ENCODE results near the gene LPP. TPM values are rescaled to one million over a fixed set of nuclear protein-coding genes. Genes with fewer than 3 reads are reported as not detected.

The LPP gene
- total and polyA plus RNA-seq, 4 donors: 11.1 to 219 (median 66.5) TPM

- no peak overlapping the region for H3K27ac ChIP-seq (ENCODE audit: low read depth in 1 of 2, low read length in 1 of 2)
- no peaks in the 10 kb centered on the region for H3K36me3 ChIP-seq (ENCODE audit: control insufficient read depth in 4 of 4, insufficient read depth in 4 of 4, low read length in 4 of 4)
- 94 to 95% methylated on average over 1 of the region's 1 CpG for WGBS, 2 donors
- H3K4me1 ChIP-seq (ENCODE audit: control insufficient read depth in 5 of 5, insufficient read depth in 5 of 5, low read length in 5 of 5): peaks cover 0 to 16% (median 0%) of the 10 kb centered on the region in 5 donors
- H3K9ac ChIP-seq (ENCODE audit: insufficient read depth in 1 of 2, low read length in 2 of 2): no peak overlapping the region
- H3K4me3 ChIP-seq: no peak overlapping the region
- TF ChIP-seq CTCF (IDR thresholded peaks at IDR 0.05; ENCODE audit: control extremely low read depth, extremely low read depth): no peak
- no peaks in the 10 kb centered on the region for H3K9me3 ChIP-seq (ENCODE audit: control insufficient read depth in 4 of 4, insufficient read depth in 3 of 4, low read length in 3 of 4)
- DNase-seq (no peak), ATAC-seq (ENCODE audit: insufficient read depth, low FRiP score) (no peak)
- no peaks in the 10 kb centered on the region for H3K27me3 ChIP-seq (ENCODE audit: control insufficient read depth in 3 of 3, insufficient read depth in 3 of 3, low read length in 2 of 3)
Observed at GRCh38 chr3:188534633-188535032, 380.7 kb downstream of the LPP start.

- TF ChIP-seq CTCF (IDR thresholded peaks at IDR 0.05; ENCODE audit: control extremely low read depth, extremely low read depth): no peak
Observed at GRCh38 chr3:188537606-188538005, 383.6 kb downstream of the LPP start.

GRCh38 chr3:188539037-188539436 lies 385.1 kb downstream of the LPP start:
- WGBS, 2 donors: 97 to 98% methylated on average over 3 of the region's 3 CpGs
- Histone ChIP-seq H3K27ac (ENCODE audit: low read depth in 1 of 2, low read length in 1 of 2) (no peak overlapping the region), H3K4me1 (ENCODE audit: control insufficient read depth in 5 of 5, insufficient read depth in 5 of 5, low read length in 5 of 5) (peaks cover 0 to 8% (median 0%) of the 10 kb centered on the region in 5 donors), H3K9ac (ENCODE audit: insufficient read depth in 1 of 2, low read length in 2 of 2) (no peak overlapping the region), H3K4me3 (no peak overlapping the region), H3K36me3 (ENCODE audit: control insufficient read depth in 4 of 4, insufficient read depth in 4 of 4, low read length in 4 of 4) (no peaks in the 10 kb centered on the region), H3K27me3 (ENCODE audit: control insufficient read depth in 3 of 3, insufficient read depth in 3 of 3, low read length in 2 of 3) (no peaks in the 10 kb centered on the region), H3K9me3 (ENCODE audit: control insufficient read depth in 4 of 4, insufficient read depth in 3 of 4, low read length in 3 of 4) (no peaks in the 10 kb centered on the region)
- ATAC-seq (ENCODE audit: insufficient read depth, low FRiP score): no peak
- TF ChIP-seq CTCF (IDR thresholded peaks at IDR 0.05; ENCODE audit: control extremely low read depth, extremely low read depth): no peak
- DNase-seq: no peak

More at GRCh38 chr3:188537606-188538005, 383.6 kb downstream of the LPP start:
- Histone ChIP-seq H3K27ac (ENCODE audit: low read depth in 1 of 2, low read length in 1 of 2) (no peak overlapping the region), H3K4me3 (no peak overlapping the region), H3K36me3 (ENCODE audit: control insufficient read depth in 4 of 4, insufficient read depth in 4 of 4, low read length in 4 of 4) (no peaks in the 10 kb centered on the region), H3K27me3 (ENCODE audit: control insufficient read depth in 3 of 3, insufficient read depth in 3 of 3, low read length in 2 of 3) (no peaks in the 10 kb centered on the region), H3K4me1 (ENCODE audit: control insufficient read depth in 5 of 5, insufficient read depth in 5 of 5, low read length in 5 of 5) (peaks cover 0 to 7% (median 0%) of the 10 kb centered on the region in 5 donors), H3K9ac (ENCODE audit: insufficient read depth in 1 of 2, low read length in 2 of 2) (no peak overlapping the region), H3K9me3 (ENCODE audit: control insufficient read depth in 4 of 4, insufficient read depth in 3 of 4, low read length in 3 of 4) (no peaks in the 10 kb centered on the region)
- 54 to 79% methylated on average over 3 of the region's 3 CpGs for WGBS, 2 donors
- DNase-seq (no peak), ATAC-seq (ENCODE audit: insufficient read depth, low FRiP score) (no peak)

GRCh38 chr3:188539631-188540194 lies 385.8 kb downstream of the LPP start:
- no peaks in the 10 kb centered on the region for H3K9me3 ChIP-seq (ENCODE audit: control insufficient read depth in 4 of 4, insufficient read depth in 3 of 4, low read length in 3 of 4)
- DNase-seq (no peak), ATAC-seq (ENCODE audit: insufficient read depth, low FRiP score) (no peak)
- no peak overlapping the region for H3K9ac ChIP-seq (ENCODE audit: insufficient read depth in 1 of 2, low read length in 2 of 2)
- peaks cover 0 to 6% (median 0%) of the 10 kb centered on the region in 5 donors for H3K4me1 ChIP-seq (ENCODE audit: control insufficient read depth in 5 of 5, insufficient read depth in 5 of 5, low read length in 5 of 5)
- H3K36me3 ChIP-seq (ENCODE audit: control insufficient read depth in 4 of 4, insufficient read depth in 4 of 4, low read length in 4 of 4): no peaks in the 10 kb centered on the region
- no peak for TF ChIP-seq CTCF (IDR thresholded peaks at IDR 0.05; ENCODE audit: control extremely low read depth, extremely low read depth)
- H3K27me3 ChIP-seq (ENCODE audit: control insufficient read depth in 3 of 3, insufficient read depth in 3 of 3, low read length in 2 of 3): no peaks in the 10 kb centered on the region
- no peak overlapping the region for H3K4me3 ChIP-seq
- H3K27ac ChIP-seq (ENCODE audit: low read depth in 1 of 2, low read length in 1 of 2): no peak overlapping the region
